GM18511 (cell line): ENCODE data around the gene MEAF6.

Source experiments
- ATAC-seq: cut with Tn5 transposase; IDR thresholded peaks from one replicate; pipeline ENCODE4 v1.9.1; 2021; ENCODE audit warnings: mild to moderate bottlenecking, moderate library complexity; ENCODE audit not compliant: unreplicated experiment

The MEAF6 gene

GRCh38 chr1:37446874-37447273 lies 67.7 kb downstream of the MEAF6 start:
- no peak for ATAC-seq

- no peak for ATAC-seq
Measured at GRCh38 chr1:37442644-37443043, 71.9 kb downstream of the MEAF6 start.
